K562 (cell line): ENCODE results near the gene ACADL.

Experiments used
- MED1 ChIP-seq: sonication (generic); formaldehyde crosslinking; IDR thresholded peaks from 2 replicates; pipeline ENCODE4 v1.8.1; 2023; ENCODE audit warnings: missing genetic modification reagents, borderline replicate concordance
- POLR2AphosphoS5 ChIP-seq: IDR thresholded peaks from 2 replicates; pipeline ENCODE4 v1.6.1; 2011; ENCODE audit warnings: mild to moderate bottlenecking, low read depth, low read length, moderate library complexity; ENCODE audit not compliant: control insufficient read depth, insufficient read depth
- PTBP1 ChIP-seq: fragments of 200-400 bp; formaldehyde crosslinking; IDR thresholded peaks from 2 replicates; pipeline ENCODE4 v1.6.1; 2017; ENCODE audit warnings: low read depth, low read length
- TCF3 ChIP-seq: sonication (generic); formaldehyde crosslinking; IDR thresholded peaks from 2 replicates; pipeline ENCODE4 v1.4.0; 2020; ENCODE audit warnings: mild to moderate bottlenecking, missing genetic modification reagents
- ZNF696 ChIP-seq: fragments of 250-450 bp; sonication (Bioruptor Pico); conservative IDR thresholded peaks from 2 replicates; pipeline ENCODE4 v1.4.0; 2020; ENCODE audit warnings: mild to moderate bottlenecking, moderate library complexity
- TF ChIP-seq, protein P1 (sequence below): sonication (generic); formaldehyde crosslinking; IDR thresholded peaks from 2 replicates; pipeline ENCODE4 v1.8.1; 2023; ENCODE audit warnings: mild to moderate bottlenecking, missing genetic modification reagents
- TF ChIP-seq, protein P2 (sequence below), 3 experiments: IDR thresholded peaks in 2 of 3; conservative IDR thresholded peaks in 1 of 3; 2 replicates each; pipeline ENCODE4 v1.5.1; 2011 to 2012; ENCODE audit warnings: low read length in 3 of 3, mild to moderate bottlenecking in 3 of 3, control low read depth in 2 of 3, improper control_type of control experiment in 1 of 3, inconsistent platforms in 1 of 3, low read depth in 1 of 3, mixed read lengths in 1 of 3, moderate library complexity in 1 of 3; ENCODE audit not compliant: insufficient read depth in 2 of 3

DNA sequence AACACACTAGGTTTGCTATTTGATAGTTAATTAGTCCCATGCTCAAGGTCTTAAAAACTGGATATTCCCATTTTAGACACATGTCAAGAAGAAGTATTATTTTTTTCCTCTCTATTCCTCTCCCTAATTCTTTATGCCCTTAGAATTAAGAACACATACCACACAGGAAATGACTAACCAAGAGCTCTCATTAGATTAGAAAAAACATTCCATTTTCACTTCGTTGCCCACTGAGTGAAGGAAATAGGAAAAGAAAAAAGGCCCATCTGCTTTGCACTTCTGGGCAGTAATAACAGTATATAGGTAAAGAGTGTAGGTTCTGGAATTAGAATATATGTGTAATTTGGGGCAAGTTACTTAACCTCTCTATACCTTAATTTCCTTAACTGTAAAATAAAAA is 26.9 kb downstream of the ACADL start:
- TF ChIP-seq, protein P1, sequence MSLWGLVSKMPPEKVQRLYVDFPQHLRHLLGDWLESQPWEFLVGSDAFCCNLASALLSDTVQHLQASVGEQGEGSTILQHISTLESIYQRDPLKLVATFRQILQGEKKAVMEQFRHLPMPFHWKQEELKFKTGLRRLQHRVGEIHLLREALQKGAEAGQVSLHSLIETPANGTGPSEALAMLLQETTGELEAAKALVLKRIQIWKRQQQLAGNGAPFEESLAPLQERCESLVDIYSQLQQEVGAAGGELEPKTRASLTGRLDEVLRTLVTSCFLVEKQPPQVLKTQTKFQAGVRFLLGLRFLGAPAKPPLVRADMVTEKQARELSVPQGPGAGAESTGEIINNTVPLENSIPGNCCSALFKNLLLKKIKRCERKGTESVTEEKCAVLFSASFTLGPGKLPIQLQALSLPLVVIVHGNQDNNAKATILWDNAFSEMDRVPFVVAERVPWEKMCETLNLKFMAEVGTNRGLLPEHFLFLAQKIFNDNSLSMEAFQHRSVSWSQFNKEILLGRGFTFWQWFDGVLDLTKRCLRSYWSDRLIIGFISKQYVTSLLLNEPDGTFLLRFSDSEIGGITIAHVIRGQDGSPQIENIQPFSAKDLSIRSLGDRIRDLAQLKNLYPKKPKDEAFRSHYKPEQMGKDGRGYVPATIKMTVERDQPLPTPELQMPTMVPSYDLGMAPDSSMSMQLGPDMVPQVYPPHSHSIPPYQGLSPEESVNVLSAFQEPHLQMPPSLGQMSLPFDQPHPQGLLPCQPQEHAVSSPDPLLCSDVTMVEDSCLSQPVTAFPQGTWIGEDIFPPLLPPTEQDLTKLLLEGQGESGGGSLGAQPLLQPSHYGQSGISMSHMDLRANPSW (CRISPR knock-in tag) = no peak
- TF ChIP-seq ZNF696 (CRISPR knock-in tag) (no peak), PTBP1 (no peak), MED1 (no peak), TCF3 (CRISPR knock-in tag) (no peak), POLR2AphosphoS5 (no peak)
- TF ChIP-seq, protein P2, sequence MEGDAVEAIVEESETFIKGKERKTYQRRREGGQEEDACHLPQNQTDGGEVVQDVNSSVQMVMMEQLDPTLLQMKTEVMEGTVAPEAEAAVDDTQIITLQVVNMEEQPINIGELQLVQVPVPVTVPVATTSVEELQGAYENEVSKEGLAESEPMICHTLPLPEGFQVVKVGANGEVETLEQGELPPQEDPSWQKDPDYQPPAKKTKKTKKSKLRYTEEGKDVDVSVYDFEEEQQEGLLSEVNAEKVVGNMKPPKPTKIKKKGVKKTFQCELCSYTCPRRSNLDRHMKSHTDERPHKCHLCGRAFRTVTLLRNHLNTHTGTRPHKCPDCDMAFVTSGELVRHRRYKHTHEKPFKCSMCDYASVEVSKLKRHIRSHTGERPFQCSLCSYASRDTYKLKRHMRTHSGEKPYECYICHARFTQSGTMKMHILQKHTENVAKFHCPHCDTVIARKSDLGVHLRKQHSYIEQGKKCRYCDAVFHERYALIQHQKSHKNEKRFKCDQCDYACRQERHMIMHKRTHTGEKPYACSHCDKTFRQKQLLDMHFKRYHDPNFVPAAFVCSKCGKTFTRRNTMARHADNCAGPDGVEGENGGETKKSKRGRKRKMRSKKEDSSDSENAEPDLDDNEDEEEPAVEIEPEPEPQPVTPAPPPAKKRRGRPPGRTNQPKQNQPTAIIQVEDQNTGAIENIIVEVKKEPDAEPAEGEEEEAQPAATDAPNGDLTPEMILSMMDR (IDR thresholded peaks at IDR 0.05 in 2 of 3, conservative IDR thresholded peaks at IDR 0.05 in 1 of 3; ENCODE audit: insufficient read depth in 2 of 3, low read depth in 1 of 3, low read length in 3 of 3) = no peak
